DOHH2 (cell line): Measurements from ENCODE around the gene MATN3.

Source experiments
- H3F3A ChIP-seq: fragments of 200-600 bp; sonication (generic), shearing (Covaris generic); 2 replicates; pipeline ENCODE4 v1.6.0; 2016; ENCODE audit warnings: antibody characterized with exemption, mild to moderate bottlenecking; ENCODE audit not compliant: control insufficient read depth, insufficient read depth
- H3K27ac ChIP-seq: fragments of 200-600 bp; sonication (generic); 2 replicates; pipeline ENCODE4 v1.5.1; 2014; ENCODE audit warnings: low read depth, mild to moderate bottlenecking, low read length, moderate library complexity
- H3K27me3 ChIP-seq: fragments of 200-600 bp; sonication (generic); 2 replicates; pipeline ENCODE4 v1.6.1; 2014; ENCODE audit warnings: mild to moderate bottlenecking, low read length, mixed read lengths; ENCODE audit not compliant: control insufficient read depth
- H3K36me3 ChIP-seq: fragments of 200-600 bp; sonication (generic); 2 replicates; pipeline ENCODE4 v1.6.1; 2014; ENCODE audit warnings: mild to moderate bottlenecking, low read length, moderate library complexity, mixed read lengths; ENCODE audit not compliant: control insufficient read depth
- H3K4me1 ChIP-seq: fragments of 200-600 bp; sonication (generic); 2 replicates; pipeline ENCODE4 v1.6.1; 2014; ENCODE audit warnings: mild to moderate bottlenecking, low read length, mixed read lengths; ENCODE audit not compliant: control insufficient read depth
- H3K4me2 ChIP-seq: fragments of 200-600 bp; sonication (generic); 2 replicates; pipeline ENCODE4 v1.6.0; 2014; ENCODE audit warnings: mild to moderate bottlenecking, low read length, moderate library complexity
- H3K4me3 ChIP-seq: fragments of 200-600 bp; sonication (generic); 2 replicates; pipeline ENCODE4 v1.5.1; 2014; ENCODE audit warnings: mild to moderate bottlenecking, low read length, mixed read lengths
- H3K79me2 ChIP-seq: fragments of 200-600 bp; sonication (generic); 2 replicates; pipeline ENCODE4 v1.6.1; 2014; ENCODE audit warnings: mild to moderate bottlenecking, low read length, mixed read lengths; ENCODE audit not compliant: control insufficient read depth
- H3K9me2 ChIP-seq: fragments of 200-600 bp; sonication (generic); replicated peaks from 2 replicates; pipeline ENCODE4 v1.6.1; 2014; ENCODE audit warnings: mild to moderate bottlenecking, low read length, mixed read lengths; ENCODE audit not compliant: control insufficient read depth
- H3K9me3 ChIP-seq: fragments of 200-600 bp; sonication (generic); 2 replicates; pipeline ENCODE4 v1.6.1; 2014; ENCODE audit warnings: antibody characterized with exemption, low read length, mixed read lengths; ENCODE audit not compliant: control insufficient read depth, insufficient read depth
- H4K20me1 ChIP-seq: fragments of 200-600 bp; sonication (generic); 2 replicates; pipeline ENCODE4 v1.6.0; 2014; ENCODE audit warnings: low read depth, mild to moderate bottlenecking, antibody characterized with exemption, low read length, moderate library complexity; ENCODE audit not compliant: control insufficient read depth, insufficient read depth
- EZH2phosphoT487 ChIP-seq: fragments of 200-600 bp; sonication (generic); IDR thresholded peaks from 2 replicates; pipeline ENCODE4 v1.6.1; 2017; ENCODE audit warnings: borderline replicate concordance, mild to moderate bottlenecking, antibody characterized with exemption, low read length, moderate library complexity, mixed read lengths
- TF ChIP-seq, protein P1 (sequence below): fragments of 200-600 bp; sonication (generic); IDR thresholded peaks from one replicate; pipeline ENCODE4 v1.5.1; 2014; ENCODE audit warnings: antibody characterized with exemption, mild to moderate bottlenecking, low read depth, low read length; ENCODE audit not compliant: poor library complexity, severe bottlenecking

Gene MATN3

DNA sequence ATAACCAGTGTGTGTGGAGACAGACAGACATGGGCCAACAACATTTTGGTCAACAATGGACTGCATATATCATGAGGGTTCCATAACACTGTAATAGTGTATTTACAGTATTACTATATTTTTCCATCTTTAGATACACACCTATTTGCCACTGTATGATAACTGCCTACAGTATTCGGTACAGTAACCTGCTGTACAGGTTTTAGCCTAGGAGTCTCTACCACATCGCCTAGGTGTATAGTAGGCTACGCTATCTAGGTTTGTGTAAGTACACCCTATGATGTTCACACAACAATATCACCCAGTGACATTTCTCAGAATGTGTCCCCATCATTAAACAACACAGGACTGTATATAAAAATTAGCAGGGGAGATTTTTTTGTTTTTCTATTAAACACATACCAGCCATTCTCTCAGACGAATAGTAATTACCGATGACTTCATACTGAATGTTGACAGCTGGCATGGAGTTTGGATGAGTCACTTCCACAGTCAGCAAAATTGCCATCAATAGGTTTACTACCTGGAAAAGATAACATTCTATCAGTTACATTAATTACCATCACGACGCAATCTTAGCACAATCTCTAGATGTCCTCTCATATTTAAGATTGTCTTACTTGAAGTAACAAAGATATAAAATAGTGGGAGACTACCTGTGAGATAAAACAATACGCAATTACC lies 28.2 kb upstream of the MATN3 start:
- Histone ChIP-seq H3F3A (no peaks in the 10 kb centered on the region; the same call in 1 of the 2 replicates), H3K4me1 (peaks cover 16% of the 10 kb centered on the region)

DNA sequence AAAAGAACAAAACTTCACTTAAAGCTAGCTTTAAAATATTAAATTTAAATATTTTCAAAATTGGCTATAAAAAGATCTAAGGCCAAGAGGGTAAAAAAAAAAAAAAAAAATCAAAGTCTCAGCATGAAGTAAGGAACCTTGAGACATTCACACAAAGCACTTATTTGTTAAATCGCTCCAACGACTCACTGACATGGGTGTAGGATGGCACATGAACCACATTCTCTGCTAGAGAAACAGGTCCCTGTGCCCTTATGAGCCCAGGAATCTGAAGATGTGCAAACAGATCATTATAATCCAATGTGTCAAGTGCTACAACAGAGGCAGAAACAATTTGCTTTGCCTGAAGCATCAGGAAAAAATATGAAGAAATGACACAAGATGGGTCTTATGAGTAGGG lies 25.2 kb upstream of the MATN3 start:
- no peaks in the 10 kb centered on the region for H3K9me2 ChIP-seq
- no peaks in the 10 kb centered on the region for H3K9me3 ChIP-seq
- no peak overlapping the region for H3K4me2 ChIP-seq
- TF ChIP-seq, protein P1, sequence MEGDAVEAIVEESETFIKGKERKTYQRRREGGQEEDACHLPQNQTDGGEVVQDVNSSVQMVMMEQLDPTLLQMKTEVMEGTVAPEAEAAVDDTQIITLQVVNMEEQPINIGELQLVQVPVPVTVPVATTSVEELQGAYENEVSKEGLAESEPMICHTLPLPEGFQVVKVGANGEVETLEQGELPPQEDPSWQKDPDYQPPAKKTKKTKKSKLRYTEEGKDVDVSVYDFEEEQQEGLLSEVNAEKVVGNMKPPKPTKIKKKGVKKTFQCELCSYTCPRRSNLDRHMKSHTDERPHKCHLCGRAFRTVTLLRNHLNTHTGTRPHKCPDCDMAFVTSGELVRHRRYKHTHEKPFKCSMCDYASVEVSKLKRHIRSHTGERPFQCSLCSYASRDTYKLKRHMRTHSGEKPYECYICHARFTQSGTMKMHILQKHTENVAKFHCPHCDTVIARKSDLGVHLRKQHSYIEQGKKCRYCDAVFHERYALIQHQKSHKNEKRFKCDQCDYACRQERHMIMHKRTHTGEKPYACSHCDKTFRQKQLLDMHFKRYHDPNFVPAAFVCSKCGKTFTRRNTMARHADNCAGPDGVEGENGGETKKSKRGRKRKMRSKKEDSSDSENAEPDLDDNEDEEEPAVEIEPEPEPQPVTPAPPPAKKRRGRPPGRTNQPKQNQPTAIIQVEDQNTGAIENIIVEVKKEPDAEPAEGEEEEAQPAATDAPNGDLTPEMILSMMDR: no peak
- no peak for TF ChIP-seq EZH2phosphoT487
- no peaks in the 10 kb centered on the region for H3K27me3 ChIP-seq
- H3K4me3 ChIP-seq: no peak overlapping the region
- H3K27ac ChIP-seq: no peak overlapping the region
- peaks cover 15% of the 10 kb centered on the region for H3K79me2 ChIP-seq
- H4K20me1 ChIP-seq: no peaks in the 10 kb centered on the region
- peaks cover 76% of the 10 kb centered on the region for H3K36me3 ChIP-seq
- H3K4me1 ChIP-seq: peaks cover 16% of the 10 kb centered on the region
- no peaks in the 10 kb centered on the region; the same call in 1 of the 2 replicates for H3F3A ChIP-seq

More for the DNA sequence above, 28.2 kb upstream of the MATN3 start:
- H3K79me2 ChIP-seq: peaks cover 43% of the 10 kb centered on the region
- no peaks in the 10 kb centered on the region for H3K27me3 ChIP-seq
- H3K4me2 ChIP-seq: no peak overlapping the region
- no peaks in the 10 kb centered on the region for H3K9me3 ChIP-seq
- H3K9me2 ChIP-seq: no peaks in the 10 kb centered on the region
- no peak overlapping the region for H3K27ac ChIP-seq
- no peak overlapping the region for H3K4me3 ChIP-seq
- peaks cover 54% of the 10 kb centered on the region for H3K36me3 ChIP-seq
- no peak for TF ChIP-seq EZH2phosphoT487
- TF ChIP-seq, protein P1: no peak
- H4K20me1 ChIP-seq: no peaks in the 10 kb centered on the region

DNA sequence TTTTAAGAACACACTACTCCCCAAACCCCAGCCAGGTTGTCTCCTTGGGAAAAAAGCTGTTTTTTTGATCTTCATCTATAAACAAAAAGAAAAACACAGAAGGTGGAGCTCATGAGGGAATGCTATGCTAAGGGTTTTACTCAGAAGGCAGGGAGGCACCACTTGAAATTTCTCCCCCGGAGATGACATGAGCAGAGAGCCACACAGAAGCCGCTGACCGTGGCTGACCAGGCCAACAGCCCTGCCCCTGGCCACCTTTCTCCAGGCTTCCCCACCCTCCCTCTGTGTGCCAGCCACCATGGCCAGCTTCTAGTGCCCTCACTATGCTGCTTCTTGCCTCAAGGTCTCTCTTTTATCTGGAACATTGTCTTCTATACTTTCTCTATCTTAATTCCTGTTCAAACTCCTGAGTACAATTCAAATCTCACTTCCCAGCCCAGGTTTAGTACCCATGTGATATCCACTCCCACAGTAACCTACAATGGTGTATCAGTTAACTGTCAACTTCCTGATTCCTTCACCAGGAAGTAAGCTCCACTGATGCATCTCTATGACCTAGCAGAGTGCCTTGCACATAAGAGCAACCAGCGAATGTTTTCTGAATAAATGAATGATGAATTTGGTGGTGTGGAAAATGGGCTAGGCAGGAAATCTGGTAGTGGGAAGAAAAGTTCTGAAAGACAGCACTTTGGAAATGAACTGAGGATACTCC lies 23.6 kb upstream of the MATN3 start:
- Histone ChIP-seq H3K4me1 (peaks cover 16% of the 10 kb centered on the region), H3K36me3 (peaks cover 88% of the 10 kb centered on the region)

More for the DNA sequence above, 23.6 kb upstream of the MATN3 start:
- H3K4me3 ChIP-seq: peak overlapping the region; percentile 6; the same call in 1 of the 2 replicates
- no peaks in the 10 kb centered on the region for H3K27me3 ChIP-seq
- no peaks in the 10 kb centered on the region; the same call in 1 of the 2 replicates for H3F3A ChIP-seq
- H3K4me2 ChIP-seq: peak overlapping the region; percentile 43
- H3K9me2 ChIP-seq: no peaks in the 10 kb centered on the region
- no peaks in the 10 kb centered on the region for H3K9me3 ChIP-seq
- H3K27ac ChIP-seq: peak overlapping the region; percentile 25
- H4K20me1 ChIP-seq: no peaks in the 10 kb centered on the region
- TF ChIP-seq, protein P1: no peak
- TF ChIP-seq EZH2phosphoT487: no peak
- no peaks in the 10 kb centered on the region; the same call in 1 of the 2 replicates for H3K79me2 ChIP-seq
